PC-9 (cell line): ENCODE results near the gene NEK4.

ENCODE experiments used
- EZH2 ChIP-seq: fragments of 200-600 bp; sonication (generic); IDR thresholded peaks from 2 replicates; pipeline ENCODE4 v1.8.0; 2017; ENCODE audit warnings: antibody characterized with exemption, low read depth
- TF ChIP-seq, protein P1 (sequence below): fragments of 200-600 bp; sonication (generic); conservative IDR thresholded peaks from 2 replicates; pipeline ENCODE4 v1.6.1; 2017; ENCODE audit warnings: mixed run types, antibody characterized with exemption, mild to moderate bottlenecking, moderate library complexity

DNA sequence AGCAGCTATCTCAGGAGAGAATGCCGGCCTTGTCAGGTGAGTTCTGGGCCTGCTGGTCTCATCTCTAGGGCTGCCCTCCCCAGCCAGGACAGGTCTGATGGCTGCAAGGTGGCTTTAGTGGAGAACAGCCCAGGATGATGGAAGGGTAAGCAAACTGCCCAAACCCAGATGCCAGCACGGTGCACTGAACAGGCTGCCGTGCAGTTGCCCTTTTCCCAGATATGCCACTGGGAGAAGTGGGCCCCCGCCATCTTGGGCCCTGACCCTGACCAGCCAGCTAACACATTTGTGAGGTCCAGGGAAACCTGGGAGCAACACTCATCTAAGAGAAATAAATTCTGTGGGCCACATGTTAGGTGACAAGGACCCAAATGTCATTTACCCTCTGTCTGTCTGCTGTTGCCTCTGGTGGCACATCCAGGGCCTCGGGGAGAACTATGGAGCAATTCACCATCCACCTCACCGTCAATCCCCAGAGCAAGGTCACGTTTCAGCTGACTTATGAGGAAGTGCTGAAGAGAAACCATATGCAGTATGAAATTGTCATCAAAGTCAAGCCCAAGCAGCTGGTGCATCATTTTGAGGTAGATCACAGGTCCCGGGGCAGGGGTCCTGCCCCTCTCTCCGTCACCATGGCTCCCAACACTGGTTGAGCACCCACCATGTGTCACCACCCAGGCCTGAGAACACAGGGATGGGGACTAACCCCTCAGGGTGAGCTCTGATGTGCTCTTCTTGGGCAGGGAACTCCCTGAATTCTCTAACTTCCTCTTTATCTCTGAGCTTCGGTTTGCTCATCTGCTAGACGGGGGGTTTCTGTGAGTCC is 8.5 kb upstream of the NEK4 start:
- TF ChIP-seq, protein P1, sequence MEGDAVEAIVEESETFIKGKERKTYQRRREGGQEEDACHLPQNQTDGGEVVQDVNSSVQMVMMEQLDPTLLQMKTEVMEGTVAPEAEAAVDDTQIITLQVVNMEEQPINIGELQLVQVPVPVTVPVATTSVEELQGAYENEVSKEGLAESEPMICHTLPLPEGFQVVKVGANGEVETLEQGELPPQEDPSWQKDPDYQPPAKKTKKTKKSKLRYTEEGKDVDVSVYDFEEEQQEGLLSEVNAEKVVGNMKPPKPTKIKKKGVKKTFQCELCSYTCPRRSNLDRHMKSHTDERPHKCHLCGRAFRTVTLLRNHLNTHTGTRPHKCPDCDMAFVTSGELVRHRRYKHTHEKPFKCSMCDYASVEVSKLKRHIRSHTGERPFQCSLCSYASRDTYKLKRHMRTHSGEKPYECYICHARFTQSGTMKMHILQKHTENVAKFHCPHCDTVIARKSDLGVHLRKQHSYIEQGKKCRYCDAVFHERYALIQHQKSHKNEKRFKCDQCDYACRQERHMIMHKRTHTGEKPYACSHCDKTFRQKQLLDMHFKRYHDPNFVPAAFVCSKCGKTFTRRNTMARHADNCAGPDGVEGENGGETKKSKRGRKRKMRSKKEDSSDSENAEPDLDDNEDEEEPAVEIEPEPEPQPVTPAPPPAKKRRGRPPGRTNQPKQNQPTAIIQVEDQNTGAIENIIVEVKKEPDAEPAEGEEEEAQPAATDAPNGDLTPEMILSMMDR: no peak
- TF ChIP-seq EZH2: no peak
